HepG2 (cell line): ENCODE results near the gene PTK7. TPM values are rescaled to one million over a fixed set of nuclear protein-coding genes. Genes with fewer than 3 reads are reported as not detected.
A peak's percentile ranks its signal among the peaks of the same experiment; 100 is the strongest.

Experiments
- ERF ChIP-seq: IDR thresholded peaks from 2 replicates; pipeline ENCODE4 v1.6.1; 2018; ENCODE audit warnings: missing biosample characterization, missing genetic modification reagents
- FOXA1 ChIP-seq, 2 experiments: fragments of 450-650 bp in 1 of 2; sonication (generic) in 1 of 2; formaldehyde crosslinking in 1 of 2; IDR thresholded peaks; 2 replicates each; pipeline versions ENCODE4 v1.4.0 to v1.6.1; 2016 to 2020; ENCODE audit warnings: missing genetic modification reagents in 1 of 2
- GATAD1 ChIP-seq: IDR thresholded peaks from 2 replicates; pipeline ENCODE4 v1.6.1; 2016; ENCODE audit warnings: missing genetic modification reagents, missing compliant biosample characterization
- IKZF4 ChIP-seq: sonication (generic); formaldehyde crosslinking; IDR thresholded peaks from 2 replicates; pipeline ENCODE4 v1.5.1; 2020; ENCODE audit warnings: borderline replicate concordance, mild to moderate bottlenecking, low read depth, missing genetic modification reagents; ENCODE audit errors: not compliant biosample characterization
- KLF6 ChIP-seq: IDR thresholded peaks from 2 replicates; pipeline ENCODE4 v1.8.0; 2016; ENCODE audit warnings: missing biosample characterization, missing genetic modification reagents
- MIER2 ChIP-seq: IDR thresholded peaks from 2 replicates; pipeline ENCODE4 v1.6.1; 2016; ENCODE audit warnings: missing biosample characterization, missing genetic modification reagents
- MIXL1 ChIP-seq: IDR thresholded peaks from 2 replicates; pipeline ENCODE4 v1.6.1; 2016
- NFKB2 ChIP-seq: sonication (generic); formaldehyde crosslinking; IDR thresholded peaks from 2 replicates; pipeline ENCODE4 v1.4.0; 2020; ENCODE audit warnings: missing genetic modification reagents, borderline replicate concordance
- ZNF891 ChIP-seq: sonication (generic); formaldehyde crosslinking; IDR thresholded peaks from 2 replicates; pipeline ENCODE4 v1.5.0; 2020; ENCODE audit warnings: mild to moderate bottlenecking, missing genetic modification reagents
- polyA plus RNA-seq, 8 experiments: library from polyadenylated mRNA; depleted of rRNA in 3 of 8; stranded (reverse) in 7 of 8; unstranded in 1 of 8; fragments of >200 nt; fragmentation: Illumina TruSeq in 4 of 8; extraction: Trizol in 4 of 8; gene quantifications; 2 replicates each; pipeline versions ENCODE4 v1.2.1 to v1.2.3, GENCODE V29; 2011 to 2016; ENCODE audit warnings: low read depth in 4 of 8, missing spikeins in 1 of 8, mixed read lengths in 1 of 8; ENCODE audit not compliant: insufficient read depth in 1 of 8
- total RNA-seq, 5 experiments: library from RNA; depleted of rRNA; stranded (reverse); fragments of >200 nt; fragmentation: Illumina TruSeq; extraction: Trizol; gene quantifications; 2 replicates each; pipeline ENCODE4 v1.2.3, GENCODE V29; 2016; ENCODE audit warnings: low read depth in 1 of 5
- TF ChIP-seq, protein P1 (sequence below): sonication (generic); formaldehyde crosslinking; IDR thresholded peaks from 2 replicates; pipeline ENCODE4 v1.4.0; 2020; ENCODE audit warnings: mild to moderate bottlenecking, low read depth, missing genetic modification reagents
- TF ChIP-seq, protein P2 (sequence below): sonication (generic); formaldehyde crosslinking; IDR thresholded peaks from 2 replicates; pipeline ENCODE4 v1.4.0; 2020; ENCODE audit warnings: missing genetic modification reagents
- TF ChIP-seq, protein P3 (sequence below): IDR thresholded peaks from 2 replicates; pipeline ENCODE4 v1.6.1; 2018; ENCODE audit warnings: missing genetic modification reagents, mild to moderate bottlenecking, missing compliant biosample characterization
- TF ChIP-seq, protein P4 (sequence below), 2 experiments: sonication (generic) in 1 of 2; formaldehyde crosslinking in 1 of 2; IDR thresholded peaks; 2 replicates each; pipeline versions ENCODE4 v1.6.1 to v1.9.0; 2014 to 2022; ENCODE audit warnings: antibody characterized with exemption in 1 of 2, borderline replicate concordance in 1 of 2, inconsistent platforms in 1 of 2, low read depth in 1 of 2, missing genetic modification reagents in 1 of 2

PTK7 gene
- total and polyA plus RNA-seq, 2 of the 13 experiments (the other 11 are each of a cell fraction or from before 2014, with no cell fraction given), result 98.5 to 99.8 TPM

DNA sequence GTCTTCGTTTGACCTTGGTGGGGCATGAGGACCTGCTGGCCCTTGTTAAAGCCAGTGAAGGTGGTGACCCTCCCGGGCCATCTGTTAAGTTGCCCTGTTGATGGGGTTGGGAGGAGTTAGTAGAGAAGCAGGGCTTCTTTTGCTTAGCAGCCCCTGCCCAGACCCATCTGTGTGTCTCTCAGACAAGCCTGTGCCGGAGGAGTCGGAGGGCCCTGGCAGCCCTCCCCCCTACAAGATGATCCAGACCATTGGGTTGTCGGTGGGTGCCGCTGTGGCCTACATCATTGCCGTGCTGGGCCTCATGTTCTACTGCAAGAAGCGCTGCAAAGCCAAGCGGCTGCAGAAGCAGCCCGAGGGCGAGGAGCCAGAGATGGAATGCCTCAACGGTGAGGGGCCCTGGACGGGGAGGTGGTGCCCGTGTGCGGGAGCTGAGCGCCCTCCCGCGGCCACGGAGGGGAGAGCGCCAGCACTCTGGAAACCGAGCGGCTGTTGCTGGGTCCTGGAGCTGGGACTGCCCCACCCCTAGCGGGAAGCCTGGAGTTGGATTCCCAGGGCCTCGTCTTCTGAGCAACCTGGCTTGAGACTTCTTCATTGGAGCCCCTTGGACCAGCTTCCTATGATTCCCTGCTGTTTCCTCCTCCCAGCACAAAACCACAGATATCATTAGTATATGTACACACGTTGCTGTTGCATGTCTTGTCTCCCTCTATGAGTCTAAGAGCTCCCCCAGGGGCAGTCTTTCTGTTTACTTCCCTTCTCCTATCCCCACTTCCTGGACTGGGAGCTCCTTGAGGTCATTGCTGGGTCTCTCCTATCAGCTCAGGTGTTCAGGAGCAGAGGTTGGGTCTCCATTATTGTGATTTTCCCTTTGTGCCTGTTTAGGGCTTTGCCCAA, 67.4 kb downstream of the PTK7 start (continued):
- TF ChIP-seq NFKB2 (CRISPR knock-in tag) (peak; percentile 88; the same call in 1 of the 2 replicates), MIER2 (CRISPR knock-in tag) (peak; percentile 55; the same call in 1 of the 2 replicates), ZNF891 (CRISPR knock-in tag) (peak; percentile 71), IKZF4 (CRISPR knock-in tag) (no peak), ERF (CRISPR knock-in tag) (peak; percentile 88), FOXA1 (IDR thresholded peaks at IDR 0.05) (no peak), FOXA1 (CRISPR knock-in tag; IDR thresholded peaks at IDR 0.05) (peak; percentile 23; the same call in 1 of the 2 replicates), KLF6 (CRISPR knock-in tag) (0 out of 2 replicates have a peak, but pooled peaks have one; percentile 44), GATAD1 (CRISPR knock-in tag) (peak; percentile 81), MIXL1 (peak; percentile 52; the same call in 1 of the 2 replicates)
- TF ChIP-seq, protein P1, sequence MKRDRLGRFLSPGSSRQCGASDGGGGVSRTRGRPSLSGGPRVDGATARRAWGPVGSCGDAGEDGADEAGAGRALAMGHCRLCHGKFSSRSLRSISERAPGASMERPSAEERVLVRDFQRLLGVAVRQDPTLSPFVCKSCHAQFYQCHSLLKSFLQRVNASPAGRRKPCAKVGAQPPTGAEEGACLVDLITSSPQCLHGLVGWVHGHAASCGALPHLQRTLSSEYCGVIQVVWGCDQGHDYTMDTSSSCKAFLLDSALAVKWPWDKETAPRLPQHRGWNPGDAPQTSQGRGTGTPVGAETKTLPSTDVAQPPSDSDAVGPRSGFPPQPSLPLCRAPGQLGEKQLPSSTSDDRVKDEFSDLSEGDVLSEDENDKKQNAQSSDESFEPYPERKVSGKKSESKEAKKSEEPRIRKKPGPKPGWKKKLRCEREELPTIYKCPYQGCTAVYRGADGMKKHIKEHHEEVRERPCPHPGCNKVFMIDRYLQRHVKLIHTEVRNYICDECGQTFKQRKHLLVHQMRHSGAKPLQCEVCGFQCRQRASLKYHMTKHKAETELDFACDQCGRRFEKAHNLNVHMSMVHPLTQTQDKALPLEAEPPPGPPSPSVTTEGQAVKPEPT (CRISPR knock-in tag), result peak; percentile 58; the same call in 1 of the 2 replicates
- TF ChIP-seq, protein P2, sequence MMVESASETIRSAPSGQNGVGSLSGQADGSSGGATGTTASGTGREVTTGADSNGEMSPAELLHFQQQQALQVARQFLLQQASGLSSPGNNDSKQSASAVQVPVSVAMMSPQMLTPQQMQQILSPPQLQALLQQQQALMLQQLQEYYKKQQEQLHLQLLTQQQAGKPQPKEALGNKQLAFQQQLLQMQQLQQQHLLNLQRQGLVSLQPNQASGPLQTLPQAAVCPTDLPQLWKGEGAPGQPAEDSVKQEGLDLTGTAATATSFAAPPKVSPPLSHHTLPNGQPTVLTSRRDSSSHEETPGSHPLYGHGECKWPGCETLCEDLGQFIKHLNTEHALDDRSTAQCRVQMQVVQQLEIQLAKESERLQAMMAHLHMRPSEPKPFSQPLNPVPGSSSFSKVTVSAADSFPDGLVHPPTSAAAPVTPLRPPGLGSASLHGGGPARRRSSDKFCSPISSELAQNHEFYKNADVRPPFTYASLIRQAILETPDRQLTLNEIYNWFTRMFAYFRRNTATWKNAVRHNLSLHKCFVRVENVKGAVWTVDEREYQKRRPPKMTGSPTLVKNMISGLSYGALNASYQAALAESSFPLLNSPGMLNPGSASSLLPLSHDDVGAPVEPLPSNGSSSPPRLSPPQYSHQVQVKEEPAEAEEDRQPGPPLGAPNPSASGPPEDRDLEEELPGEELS (CRISPR knock-in tag), result peak; percentile 70
- TF ChIP-seq, protein P3, sequence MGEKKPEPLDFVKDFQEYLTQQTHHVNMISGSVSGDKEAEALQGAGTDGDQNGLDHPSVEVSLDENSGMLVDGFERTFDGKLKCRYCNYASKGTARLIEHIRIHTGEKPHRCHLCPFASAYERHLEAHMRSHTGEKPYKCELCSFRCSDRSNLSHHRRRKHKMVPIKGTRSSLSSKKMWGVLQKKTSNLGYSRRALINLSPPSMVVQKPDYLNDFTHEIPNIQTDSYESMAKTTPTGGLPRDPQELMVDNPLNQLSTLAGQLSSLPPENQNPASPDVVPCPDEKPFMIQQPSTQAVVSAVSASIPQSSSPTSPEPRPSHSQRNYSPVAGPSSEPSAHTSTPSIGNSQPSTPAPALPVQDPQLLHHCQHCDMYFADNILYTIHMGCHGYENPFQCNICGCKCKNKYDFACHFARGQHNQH (CRISPR knock-in tag), result peak; percentile 81; the same call in 1 of the 2 replicates
- TF ChIP-seq, protein P4, sequence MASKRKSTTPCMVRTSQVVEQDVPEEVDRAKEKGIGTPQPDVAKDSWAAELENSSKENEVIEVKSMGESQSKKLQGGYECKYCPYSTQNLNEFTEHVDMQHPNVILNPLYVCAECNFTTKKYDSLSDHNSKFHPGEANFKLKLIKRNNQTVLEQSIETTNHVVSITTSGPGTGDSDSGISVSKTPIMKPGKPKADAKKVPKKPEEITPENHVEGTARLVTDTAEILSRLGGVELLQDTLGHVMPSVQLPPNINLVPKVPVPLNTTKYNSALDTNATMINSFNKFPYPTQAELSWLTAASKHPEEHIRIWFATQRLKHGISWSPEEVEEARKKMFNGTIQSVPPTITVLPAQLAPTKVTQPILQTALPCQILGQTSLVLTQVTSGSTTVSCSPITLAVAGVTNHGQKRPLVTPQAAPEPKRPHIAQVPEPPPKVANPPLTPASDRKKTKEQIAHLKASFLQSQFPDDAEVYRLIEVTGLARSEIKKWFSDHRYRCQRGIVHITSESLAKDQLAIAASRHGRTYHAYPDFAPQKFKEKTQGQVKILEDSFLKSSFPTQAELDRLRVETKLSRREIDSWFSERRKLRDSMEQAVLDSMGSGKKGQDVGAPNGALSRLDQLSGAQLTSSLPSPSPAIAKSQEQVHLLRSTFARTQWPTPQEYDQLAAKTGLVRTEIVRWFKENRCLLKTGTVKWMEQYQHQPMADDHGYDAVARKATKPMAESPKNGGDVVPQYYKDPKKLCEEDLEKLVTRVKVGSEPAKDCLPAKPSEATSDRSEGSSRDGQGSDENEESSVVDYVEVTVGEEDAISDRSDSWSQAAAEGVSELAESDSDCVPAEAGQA (IDR thresholded peaks at IDR 0.05; ENCODE audit: low read depth), result no peak
- TF ChIP-seq, protein P4 (CRISPR knock-in tag; IDR thresholded peaks at IDR 0.05; ENCODE audit: borderline replicate concordance), result no peak
